ENCODE results near the gene ZNF217. TPM values are rescaled to one million over a fixed set of nuclear protein-coding genes. Genes with fewer than 3 reads are reported as not detected.
"Not testable (repeated sequence)": the region's sequence is repeated elsewhere in the genome, so short reads cannot be mapped to it uniquely, and the experiment has no call there.

Gene ZNF217
- total RNA-seq, 2 experiments from 2014 or later: 83.5 to 87.4 TPM

DNA sequence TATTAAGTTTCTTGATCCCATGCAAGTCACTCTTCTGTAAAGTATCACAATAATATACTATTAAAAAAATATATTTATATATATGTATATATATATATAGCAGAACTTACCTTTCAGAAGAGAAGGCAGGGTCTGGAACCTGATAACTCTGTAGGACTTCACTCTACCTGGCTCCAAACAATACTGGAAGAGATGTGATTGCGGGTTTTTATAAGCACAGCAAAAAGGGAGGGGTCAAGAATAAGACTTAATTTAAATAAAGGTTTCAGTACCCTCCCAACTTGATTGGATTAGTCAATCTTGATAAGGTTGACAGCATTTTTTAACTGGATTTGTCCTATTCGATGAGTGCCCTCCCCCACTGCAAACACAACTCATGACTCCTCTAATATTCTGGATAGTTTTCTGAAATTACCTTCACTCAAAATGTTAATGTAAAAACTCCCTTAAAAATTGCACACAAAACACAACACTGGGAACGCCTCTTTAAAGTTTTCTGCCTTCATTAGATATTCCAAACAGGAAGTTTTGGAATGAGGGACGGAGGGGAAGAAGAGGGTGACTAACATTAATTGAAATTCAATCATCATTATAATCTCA lies 4.0 kb upstream of the ZNF217 start:
- Histone ChIP-seq H3K9me3 (ENCODE audit: control insufficient read depth in 1 of 2, insufficient read depth in 1 of 2, low read length in 2 of 2) (no peaks in the 10 kb centered on the region), H3K4me1 (ENCODE audit: insufficient read depth, low read length) (peaks cover 25% of the 10 kb centered on the region), H3K36me3 (ENCODE audit: insufficient read depth, low read length) (peaks cover 4% of the 10 kb centered on the region), H3K27ac (ENCODE audit: low read depth in 1 of 2, low read length in 2 of 2) (peak overlapping the region in 1 of 2 donors; percentile 48), H3K27me3 (ENCODE audit: control insufficient read depth in 1 of 2, insufficient read depth in 2 of 2, low read length in 2 of 2) (no peaks in the 10 kb centered on the region), H3K4me3 (ENCODE audit: low read length) (peak overlapping the region; percentile 25)
- H3K4me3 Mint-ChIP-seq: peak overlapping the region; percentile 73
- peaks cover 11% of the 10 kb centered on the region for H3K36me3 Mint-ChIP-seq (ENCODE audit: low read depth)
- peak overlapping the region; percentile 95 for H3K27ac Mint-ChIP-seq
- ATAC-seq (ENCODE audit: poor library complexity) (no peak), DNase-seq (no peak)
- TF ChIP-seq, protein P1, sequence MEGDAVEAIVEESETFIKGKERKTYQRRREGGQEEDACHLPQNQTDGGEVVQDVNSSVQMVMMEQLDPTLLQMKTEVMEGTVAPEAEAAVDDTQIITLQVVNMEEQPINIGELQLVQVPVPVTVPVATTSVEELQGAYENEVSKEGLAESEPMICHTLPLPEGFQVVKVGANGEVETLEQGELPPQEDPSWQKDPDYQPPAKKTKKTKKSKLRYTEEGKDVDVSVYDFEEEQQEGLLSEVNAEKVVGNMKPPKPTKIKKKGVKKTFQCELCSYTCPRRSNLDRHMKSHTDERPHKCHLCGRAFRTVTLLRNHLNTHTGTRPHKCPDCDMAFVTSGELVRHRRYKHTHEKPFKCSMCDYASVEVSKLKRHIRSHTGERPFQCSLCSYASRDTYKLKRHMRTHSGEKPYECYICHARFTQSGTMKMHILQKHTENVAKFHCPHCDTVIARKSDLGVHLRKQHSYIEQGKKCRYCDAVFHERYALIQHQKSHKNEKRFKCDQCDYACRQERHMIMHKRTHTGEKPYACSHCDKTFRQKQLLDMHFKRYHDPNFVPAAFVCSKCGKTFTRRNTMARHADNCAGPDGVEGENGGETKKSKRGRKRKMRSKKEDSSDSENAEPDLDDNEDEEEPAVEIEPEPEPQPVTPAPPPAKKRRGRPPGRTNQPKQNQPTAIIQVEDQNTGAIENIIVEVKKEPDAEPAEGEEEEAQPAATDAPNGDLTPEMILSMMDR (IDR thresholded peaks at IDR 0.05): no peak
- no peaks in the 10 kb centered on the region for H3K27me3 Mint-ChIP-seq
- ChIA-PET CTCF (no interaction called here), POLR2A (interaction anchor here (0.5 to 7.6 kb wide), 11 partner anchors 10 to 342 kb away, joined by 3 to 111 read pairs (median 22); no protein-coding TSS in a partner anchor)
- intact Hi-C loops (cut with DNase I, micrococcal nuclease): loop anchor here in 1 of 2 experiments (5.0 kb wide), 2 partner anchors 150 to 275 kb away; no protein-coding TSS in a partner anchor
- H3K4me1 Mint-ChIP-seq (ENCODE audit: low read depth): peaks cover 70% of the 10 kb centered on the region
- no peaks in the 10 kb centered on the region for H3K9me3 Mint-ChIP-seq

DNA sequence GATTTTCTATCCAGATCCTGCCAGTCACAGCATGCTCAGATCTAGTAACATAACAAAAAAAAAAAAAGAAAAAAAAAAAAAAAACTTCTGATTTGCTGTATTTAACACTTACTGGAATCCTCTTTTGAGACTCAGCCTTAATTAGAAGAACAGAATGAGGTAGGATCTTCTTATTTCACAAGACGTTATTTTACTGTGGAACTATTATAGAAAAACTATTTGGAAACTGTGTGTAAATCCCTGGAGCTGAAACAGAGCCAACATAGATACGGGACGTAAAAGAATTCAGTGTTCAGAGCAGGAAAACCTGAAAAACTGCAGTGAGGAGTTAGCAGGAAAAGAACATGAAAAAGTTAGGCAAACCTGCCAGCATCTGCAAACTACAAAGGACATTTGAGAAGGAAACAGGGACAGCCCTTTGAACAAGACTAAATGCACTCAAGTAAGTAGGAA lies 3.4 kb upstream of the ZNF217 start:
- H3K27ac Mint-ChIP-seq: peak overlapping the region; percentile 95
- no peaks in the 10 kb centered on the region for H3K27me3 Mint-ChIP-seq
- peak overlapping the region; percentile 25 for H3K4me3 ChIP-seq (ENCODE audit: low read length)
- H3K36me3 Mint-ChIP-seq (ENCODE audit: low read depth): peaks cover 13% of the 10 kb centered on the region
- no peaks in the 10 kb centered on the region for H3K9me3 ChIP-seq (ENCODE audit: control insufficient read depth in 1 of 2, insufficient read depth in 1 of 2, low read length in 2 of 2)
- no peak for ATAC-seq (ENCODE audit: poor library complexity)
- H3K27me3 ChIP-seq (ENCODE audit: control insufficient read depth in 1 of 2, insufficient read depth in 2 of 2, low read length in 2 of 2): no peaks in the 10 kb centered on the region
- ChIA-PET POLR2A (interaction anchor here (0.5 to 7.6 kb wide), 17 partner anchors 9 to 343 kb away, joined by 3 to 111 read pairs (median 5); no protein-coding TSS in a partner anchor), CTCF (interaction anchor here (0.7 to 1.4 kb wide), 2 partner anchors 15 to 24 kb away, joined by 3 to 4 read pairs; no protein-coding TSS in a partner anchor)
- DNase-seq: no peak
- H3K4me1 Mint-ChIP-seq (ENCODE audit: low read depth): peaks cover 66% of the 10 kb centered on the region
- peak overlapping the region; percentile 81 for H3K4me3 Mint-ChIP-seq
- H3K9me3 Mint-ChIP-seq: no peaks in the 10 kb centered on the region
- H3K36me3 ChIP-seq (ENCODE audit: insufficient read depth, low read length): peaks cover 4% of the 10 kb centered on the region
- H3K4me1 ChIP-seq (ENCODE audit: insufficient read depth, low read length): peaks cover 25% of the 10 kb centered on the region
- TF ChIP-seq, protein P1 (IDR thresholded peaks at IDR 0.05): no peak
- intact Hi-C loops (cut with DNase I, micrococcal nuclease): loop anchor here in 1 of 2 experiments (5.0 kb wide), 2 partner anchors 150 to 275 kb away; no protein-coding TSS in a partner anchor
- peak overlapping the region; percentile 26 to 40 for H3K27ac ChIP-seq (ENCODE audit: low read depth in 1 of 2, low read length in 2 of 2)

DNA sequence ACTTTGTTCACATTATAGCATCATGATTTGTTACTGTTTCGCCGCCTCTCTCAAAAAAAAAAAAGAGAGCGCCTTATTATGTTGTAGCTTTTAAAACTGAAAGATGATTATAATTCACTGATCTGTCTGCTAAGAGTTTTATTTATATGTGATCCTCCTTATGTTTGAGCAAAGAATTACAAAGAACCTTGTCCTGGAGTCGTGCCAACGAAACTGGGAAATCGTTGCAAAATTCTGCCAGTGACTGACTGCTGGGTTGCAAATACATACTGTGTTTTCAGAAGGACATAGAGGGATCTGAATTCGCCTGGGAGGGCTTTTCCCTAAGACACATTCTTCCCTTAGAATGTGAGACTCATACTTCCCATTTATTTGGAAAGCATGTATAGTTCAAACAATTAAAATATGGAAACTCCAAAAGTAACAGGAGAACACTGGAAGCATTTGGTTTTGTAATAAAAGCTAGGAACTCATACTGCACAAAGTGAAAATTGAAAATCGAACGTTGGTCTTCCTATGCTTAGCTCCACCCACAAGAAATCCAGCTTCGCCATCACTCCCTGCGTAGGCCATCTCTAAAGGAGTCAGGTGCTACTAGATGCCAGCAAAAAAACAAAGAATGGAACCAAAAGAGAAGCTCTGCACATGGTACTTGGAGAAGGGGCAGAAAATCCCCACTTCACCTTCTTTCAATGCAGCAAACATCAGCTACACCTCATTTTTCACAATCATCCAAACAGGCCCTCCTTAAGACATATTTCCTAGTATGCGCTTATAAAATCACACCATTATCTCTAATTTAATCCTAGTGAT lies 2.8 kb upstream of the ZNF217 start:
- not testable (repeated sequence) for H3K27me3 ChIP-seq (ENCODE audit: control insufficient read depth in 1 of 2, insufficient read depth in 2 of 2, low read length in 2 of 2); H3K9me3 Mint-ChIP-seq; H3K9me3 ChIP-seq (ENCODE audit: control insufficient read depth in 1 of 2, insufficient read depth in 1 of 2, low read length in 2 of 2); H3K36me3 ChIP-seq (ENCODE audit: insufficient read depth, low read length); ATAC-seq (ENCODE audit: poor library complexity); H3K27me3 Mint-ChIP-seq
- peak overlapping the region; percentile 26 to 40 for H3K27ac ChIP-seq (ENCODE audit: low read depth in 1 of 2, low read length in 2 of 2)
- ChIA-PET POLR2A (interaction anchor here (0.6 to 7.6 kb wide), 17 partner anchors 10 to 320 kb away, joined by 3 to 111 read pairs (median 6); no protein-coding TSS in a partner anchor), CTCF (interaction anchor here (0.7 to 1.4 kb wide), 3 partner anchors 14 to 46 kb away, joined by 3 to 4 read pairs (median 4); no protein-coding TSS in a partner anchor)
- Mint-ChIP-seq H3K27ac (peak overlapping the region; percentile 95), H3K4me3 (peak overlapping the region; percentile 81), H3K36me3 (ENCODE audit: low read depth) (peaks cover 20% of the 10 kb centered on the region), H3K4me1 (ENCODE audit: low read depth) (peaks cover 72% of the 10 kb centered on the region)
- peaks cover 25% of the 10 kb centered on the region for H3K4me1 ChIP-seq (ENCODE audit: insufficient read depth, low read length)
- peak in 5 of 14 experiments; percentile 29 to 63 (median 58) for DNase-seq
- peak overlapping the region; percentile 25 for H3K4me3 ChIP-seq (ENCODE audit: low read length)
- intact Hi-C loops (cut with DNase I, micrococcal nuclease): loop anchor here in 1 of 2 experiments (5.0 kb wide), 2 partner anchors 151 to 276 kb away; no protein-coding TSS in a partner anchor

DNA sequence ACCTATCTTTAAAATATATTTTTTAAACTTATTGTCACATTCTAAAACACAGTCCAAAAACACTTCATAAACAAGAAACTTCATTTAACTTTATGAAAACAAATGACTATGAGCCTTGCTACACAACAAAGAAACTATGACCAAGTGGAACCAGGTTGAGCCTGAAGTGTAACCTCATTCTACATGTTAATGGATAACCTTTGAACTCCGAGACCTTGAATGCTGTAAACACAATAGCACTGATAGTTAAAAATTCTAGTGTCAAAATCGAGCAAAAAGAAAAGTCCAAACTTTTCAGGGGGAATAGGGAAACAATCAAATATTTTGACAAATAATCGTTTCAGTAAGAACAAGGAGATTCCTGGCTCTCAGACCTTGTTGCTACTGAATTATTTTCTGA lies 2.1 kb upstream of the ZNF217 start:
- H3K27me3 Mint-ChIP-seq; H3K36me3 ChIP-seq (ENCODE audit: insufficient read depth, low read length); H3K27me3 ChIP-seq (ENCODE audit: control insufficient read depth in 1 of 2, insufficient read depth in 2 of 2, low read length in 2 of 2); ATAC-seq (ENCODE audit: poor library complexity); H3K9me3 Mint-ChIP-seq; DNase-seq; H3K9me3 ChIP-seq (ENCODE audit: control insufficient read depth in 1 of 2, insufficient read depth in 1 of 2, low read length in 2 of 2): not testable (repeated sequence)
- peaks cover 25% of the 10 kb centered on the region for H3K4me1 ChIP-seq (ENCODE audit: insufficient read depth, low read length)
- intact Hi-C loops (cut with DNase I, micrococcal nuclease): loop anchor here (2.0 to 5.0 kb wide), 3 partner anchors 47 to 277 kb away; no protein-coding TSS in a partner anchor
- ChIA-PET CTCF (interaction anchor here (0.9 to 1.4 kb wide), 3 partner anchors 13 to 47 kb away, joined by 3 to 4 read pairs (median 4); no protein-coding TSS in a partner anchor), POLR2A (interaction anchor here (1.2 to 7.6 kb wide), 12 partner anchors 10 to 277 kb away, joined by 3 to 111 read pairs (median 14); no protein-coding TSS in a partner anchor)
- H3K4me3 ChIP-seq (ENCODE audit: low read length): peak overlapping the region; percentile 25
- H3K27ac Mint-ChIP-seq: peak overlapping the region; percentile 95
- H3K4me1 Mint-ChIP-seq (ENCODE audit: low read depth): peaks cover 72% of the 10 kb centered on the region
- peaks cover 17% of the 10 kb centered on the region for H3K36me3 Mint-ChIP-seq (ENCODE audit: low read depth)
- H3K27ac ChIP-seq (ENCODE audit: low read depth in 1 of 2, low read length in 2 of 2): peak overlapping the region; percentile 40 to 74
- H3K4me3 Mint-ChIP-seq: peak overlapping the region; percentile 81
